Measurements from ENCODE around the gene NTS. TPM values are rescaled to one million over a fixed set of nuclear protein-coding genes. Genes with fewer than 3 reads are reported as not detected.

The NTS gene, protein sequence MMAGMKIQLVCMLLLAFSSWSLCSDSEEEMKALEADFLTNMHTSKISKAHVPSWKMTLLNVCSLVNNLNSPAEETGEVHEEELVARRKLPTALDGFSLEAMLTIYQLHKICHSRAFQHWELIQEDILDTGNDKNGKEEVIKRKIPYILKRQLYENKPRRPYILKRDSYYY
- not detected for total RNA-seq

DNA sequence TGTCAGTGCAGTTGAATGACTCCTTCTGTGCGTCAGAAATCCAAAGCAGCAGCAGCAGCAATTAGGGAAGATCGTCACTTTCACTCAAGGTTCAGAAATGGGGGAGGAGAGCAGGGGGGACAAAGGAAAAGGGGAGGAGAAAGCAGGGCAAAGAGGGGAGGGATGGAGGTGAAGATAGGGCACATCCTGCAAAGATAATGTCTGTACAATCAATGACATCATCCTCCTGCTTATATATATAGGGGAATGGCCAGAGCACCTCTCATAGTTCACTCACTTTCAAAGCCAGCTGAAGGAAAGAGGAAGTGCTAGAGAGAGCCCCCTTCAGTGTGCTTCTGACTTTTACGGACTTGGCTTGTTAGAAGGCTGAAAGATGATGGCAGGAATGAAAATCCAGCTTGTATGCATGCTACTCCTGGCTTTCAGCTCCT, at the start of gene NTS:
NTS (plus strand) TSS at position 265 of the 431 bp plus-strand sequence; CDS start at position 374, 109 bp downstream.
- H3K4me1 Mint-ChIP-seq = no peaks in the 10 kb centered on the region
- H3K9me3 Mint-ChIP-seq (ENCODE audit: low read depth) = no peaks in the 10 kb centered on the region
- CTCF ChIA-PET = no interaction called here
- H3K27ac Mint-ChIP-seq = no peak within 1 kb of the TSS
- no peaks in the 10 kb centered on the region for H3K36me3 Mint-ChIP-seq
- no peak within 1 kb of the TSS for H3K4me3 Mint-ChIP-seq
- no peak for DNase-seq
- ATAC-seq = no peak
- no peaks in the 10 kb centered on the region for H3K27me3 Mint-ChIP-seq

DNA sequence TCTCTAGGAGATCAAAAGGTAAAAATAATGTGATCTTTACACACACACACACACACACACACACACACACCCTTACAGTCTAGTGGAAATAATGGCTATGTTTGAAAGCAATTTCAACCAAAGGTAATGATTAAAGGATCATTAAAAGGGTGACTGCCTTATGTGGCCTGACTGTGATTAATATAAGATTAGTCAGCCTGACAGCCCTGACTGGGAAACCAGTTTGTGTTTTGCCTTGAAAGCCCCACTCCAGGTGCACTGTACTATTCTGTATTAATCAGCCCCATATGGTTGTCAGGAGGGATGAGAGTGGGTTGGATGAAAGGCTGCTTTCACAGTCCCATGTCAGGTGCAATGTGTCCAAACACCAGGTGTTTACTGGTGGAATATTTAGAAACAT, 48.3 kb upstream of the NTS start:
- no peaks in the 10 kb centered on the region for H3K27me3 Mint-ChIP-seq
- no peak for DNase-seq
- ATAC-seq = no peak
- CTCF ChIA-PET = no interaction called here
- H3K36me3 Mint-ChIP-seq = no peaks in the 10 kb centered on the region
- peaks cover 13% of the 10 kb centered on the region for H3K9me3 Mint-ChIP-seq (ENCODE audit: low read depth)
- no peak overlapping the region for H3K27ac Mint-ChIP-seq
- H3K4me1 Mint-ChIP-seq = no peaks in the 10 kb centered on the region
- no peak overlapping the region for H3K4me3 Mint-ChIP-seq

- Mint-ChIP-seq H3K9me3 (ENCODE audit: low read depth) (peaks cover 10% of the 10 kb centered on the region), H3K4me1 (no peaks in the 10 kb centered on the region), H3K4me3 (no peak overlapping the region), H3K36me3 (no peaks in the 10 kb centered on the region), H3K27me3 (no peaks in the 10 kb centered on the region), H3K27ac (no peak overlapping the region)
- ATAC-seq (no peak), DNase-seq (no peak)
- CTCF ChIA-PET = no interaction called here
These were observed 45.5 kb upstream of the NTS start for GRCh38 chr12:85828576-85828975.

GRCh38 chr12:85829391-85829790, 44.7 kb upstream of the NTS start:
- H3K27ac Mint-ChIP-seq = no peak overlapping the region
- no peak for DNase-seq
- CTCF ChIA-PET = no interaction called here
- no peaks in the 10 kb centered on the region for H3K27me3 Mint-ChIP-seq
- peaks cover 6% of the 10 kb centered on the region for H3K9me3 Mint-ChIP-seq (ENCODE audit: low read depth)
- H3K4me1 Mint-ChIP-seq = no peaks in the 10 kb centered on the region
- no peak for ATAC-seq
- no peaks in the 10 kb centered on the region for H3K36me3 Mint-ChIP-seq
- H3K4me3 Mint-ChIP-seq = no peak overlapping the region

DNA sequence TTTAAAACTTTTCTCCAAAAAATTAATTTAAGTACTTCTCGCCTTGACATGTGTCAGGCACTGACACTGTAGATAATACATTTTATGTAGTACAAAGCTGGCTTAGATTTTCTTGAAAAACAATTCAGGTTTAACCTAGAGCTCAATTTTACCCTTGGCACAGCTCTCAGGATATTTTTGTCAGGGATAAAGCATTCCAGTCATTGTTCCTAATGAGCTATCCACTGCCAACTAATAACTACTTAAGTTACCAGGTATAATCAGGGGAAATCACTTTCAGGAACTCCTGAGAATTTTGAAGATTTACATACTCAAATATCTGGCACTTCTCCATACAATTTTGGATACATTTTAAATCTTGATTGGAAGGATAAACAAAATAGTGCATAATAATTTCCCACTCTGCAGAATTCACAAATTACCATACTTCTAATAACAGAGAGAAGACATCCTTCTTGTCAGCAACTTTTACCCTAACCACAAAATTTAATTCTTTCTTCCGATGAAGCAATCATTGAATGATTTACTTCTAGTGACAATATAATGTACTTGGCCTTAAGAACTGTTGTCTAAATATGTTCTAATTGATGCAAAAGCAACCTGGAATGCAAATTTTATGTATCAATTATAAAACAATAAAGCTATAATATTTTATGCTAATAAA, 42.6 kb upstream of the NTS start:
- H3K36me3 Mint-ChIP-seq = no peaks in the 10 kb centered on the region

DNA sequence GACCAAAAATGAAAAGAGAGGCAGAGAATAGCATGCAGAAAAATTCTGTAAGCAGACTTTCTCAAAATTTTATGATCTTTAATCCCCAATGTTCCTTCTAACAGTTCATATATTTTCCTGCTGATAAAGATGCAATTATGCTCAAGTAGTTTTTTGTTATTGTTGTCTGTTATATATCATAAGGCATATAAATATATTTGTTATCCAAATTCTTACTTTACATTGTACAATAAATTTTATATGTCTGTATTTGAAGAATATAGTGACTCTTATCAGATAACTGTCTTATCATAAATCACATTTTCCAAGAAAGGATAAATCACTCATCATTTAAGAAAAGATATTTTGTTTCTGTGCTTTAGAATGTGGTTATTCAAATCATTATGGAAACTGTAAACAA, 40.5 kb upstream of the NTS start:
- no peaks in the 10 kb centered on the region for H3K4me1 Mint-ChIP-seq
- ATAC-seq (no peak), DNase-seq (no peak)
- no peaks in the 10 kb centered on the region for H3K36me3 Mint-ChIP-seq
- H3K27ac Mint-ChIP-seq = no peak overlapping the region
- no peaks in the 10 kb centered on the region for H3K27me3 Mint-ChIP-seq
- no peak overlapping the region for H3K4me3 Mint-ChIP-seq
- H3K9me3 Mint-ChIP-seq (ENCODE audit: low read depth) = no peaks in the 10 kb centered on the region
- CTCF ChIA-PET = no interaction called here

More for the DNA sequence above, 42.6 kb upstream of the NTS start:
- Mint-ChIP-seq H3K27me3 (no peaks in the 10 kb centered on the region), H3K4me1 (no peaks in the 10 kb centered on the region), H3K4me3 (no peak overlapping the region), H3K9me3 (ENCODE audit: low read depth) (peaks cover 5% of the 10 kb centered on the region), H3K27ac (no peak overlapping the region)
- CTCF ChIA-PET = no interaction called here
- ATAC-seq (no peak), DNase-seq (no peak)

DNA sequence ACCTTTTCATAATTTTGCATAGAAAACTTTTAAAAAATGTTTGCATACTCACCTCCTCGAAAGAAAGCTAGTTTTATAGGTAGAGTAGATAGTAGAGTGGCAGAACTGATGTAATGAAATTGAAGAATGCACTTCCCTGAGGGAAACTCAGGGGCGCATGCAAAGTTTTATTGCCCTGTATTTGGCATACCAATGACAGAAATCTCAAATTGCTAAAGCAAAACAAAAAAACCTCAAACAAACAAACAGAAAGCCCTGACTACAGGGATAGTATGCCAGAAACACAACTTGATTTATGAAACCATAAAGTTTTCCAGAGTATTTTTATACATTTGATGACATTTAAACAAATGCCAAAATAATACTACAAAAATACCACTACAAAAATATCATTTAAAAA, 39.7 kb upstream of the NTS start:
- Mint-ChIP-seq H3K4me3 (no peak overlapping the region), H3K4me1 (no peaks in the 10 kb centered on the region), H3K27me3 (no peaks in the 10 kb centered on the region), H3K9me3 (ENCODE audit: low read depth) (no peaks in the 10 kb centered on the region), H3K27ac (no peak overlapping the region), H3K36me3 (no peaks in the 10 kb centered on the region)
- CTCF ChIA-PET = no interaction called here
- ATAC-seq = no peak
- no peak for DNase-seq

GRCh38 chr12:85835426-85836196, 38.5 kb upstream of the NTS start:
- ATAC-seq (no peak), DNase-seq (no peak)
- Mint-ChIP-seq H3K27ac (no peak overlapping the region), H3K9me3 (ENCODE audit: low read depth) (no peaks in the 10 kb centered on the region), H3K4me1 (no peaks in the 10 kb centered on the region), H3K27me3 (no peaks in the 10 kb centered on the region), H3K4me3 (no peak overlapping the region), H3K36me3 (no peaks in the 10 kb centered on the region)
- CTCF ChIA-PET = no interaction called here

GRCh38 chr12:85836197-85837090, 37.7 kb upstream of the NTS start, which contains the start of gene RASSF9:
TSS of gene RASSF9 (minus strand) at chr12:85836409. CDS start at chr12:85836201, 208 bp downstream.
- DNase-seq (no peak), ATAC-seq (no peak)
- Mint-ChIP-seq H3K9me3 (ENCODE audit: low read depth) (no peaks in the 10 kb centered on the region), H3K27me3 (no peaks in the 10 kb centered on the region), H3K4me1 (no peaks in the 10 kb centered on the region), H3K4me3 (no peak within 1 kb of the TSS), H3K27ac (no peak within 1 kb of the TSS), H3K36me3 (no peaks in the 10 kb centered on the region)
- CTCF ChIA-PET = no interaction called here

DNA sequence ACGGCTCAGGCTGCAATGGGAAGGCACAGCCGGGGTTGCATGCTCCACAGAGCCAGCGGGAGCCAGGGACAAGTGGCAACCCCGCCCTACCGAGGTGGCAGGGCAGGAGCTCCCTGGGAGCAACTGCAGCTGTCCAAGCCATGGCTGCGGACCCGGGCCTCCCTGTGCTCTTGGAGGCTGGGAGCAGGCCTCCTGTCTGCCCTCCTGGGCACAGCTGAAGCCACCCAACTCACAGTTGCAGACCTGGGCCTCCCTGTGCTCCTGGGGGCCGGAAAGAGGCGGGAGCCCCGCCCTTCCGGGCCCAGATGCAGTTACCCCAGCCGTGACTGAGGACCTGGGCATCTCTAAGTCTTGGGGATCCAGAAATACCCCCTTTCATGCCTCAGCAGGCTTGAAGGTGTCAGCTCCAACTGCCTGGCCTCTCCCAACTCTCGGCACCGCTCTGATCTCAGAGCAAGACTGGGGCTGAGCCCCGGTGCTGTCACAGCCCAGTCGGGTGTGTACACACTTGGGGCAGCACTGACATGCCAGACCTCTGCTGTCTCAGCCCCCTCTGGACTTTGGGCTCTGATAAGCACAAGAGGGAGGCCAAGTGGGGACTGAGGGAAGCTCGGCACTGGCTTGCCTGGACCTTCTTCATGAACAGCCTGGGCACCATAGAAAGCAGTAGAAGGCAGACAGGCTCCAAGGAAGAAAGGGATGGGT, 30.3 kb upstream of the NTS start:
- Mint-ChIP-seq H3K36me3 (no peaks in the 10 kb centered on the region), H3K27ac (no peak overlapping the region), H3K4me3 (no peak overlapping the region), H3K27me3 (no peaks in the 10 kb centered on the region), H3K9me3 (ENCODE audit: low read depth) (no peaks in the 10 kb centered on the region), H3K4me1 (no peaks in the 10 kb centered on the region)
- ATAC-seq (no peak), DNase-seq (no peak)
- CTCF ChIA-PET = no interaction called here

DNA sequence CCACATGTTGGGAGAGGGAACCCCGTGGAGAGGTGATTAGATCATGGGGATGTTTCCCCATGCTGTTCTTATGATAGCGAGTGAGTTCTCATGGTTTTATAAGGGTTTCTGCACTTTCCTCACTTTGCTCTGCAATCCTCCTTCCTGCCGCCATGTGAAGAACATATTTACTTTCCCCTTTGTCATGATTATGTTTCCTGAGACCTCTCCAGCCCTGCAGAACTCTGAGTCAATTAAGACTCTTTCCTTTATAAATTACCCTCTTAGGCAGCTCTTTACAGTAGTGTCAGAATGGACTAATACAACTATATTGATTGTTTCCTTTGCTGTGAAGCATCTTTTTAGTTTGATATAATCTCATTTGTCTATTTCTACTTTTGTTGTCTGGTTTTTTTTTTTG, 24.8 kb upstream of the NTS start:
- Mint-ChIP-seq H3K27me3 (no peaks in the 10 kb centered on the region), H3K4me1 (no peaks in the 10 kb centered on the region), H3K36me3 (no peaks in the 10 kb centered on the region), H3K27ac (no peak overlapping the region), H3K4me3 (no peak overlapping the region), H3K9me3 (ENCODE audit: low read depth) (no peaks in the 10 kb centered on the region)
- CTCF ChIA-PET = no interaction called here
- DNase-seq (no peak), ATAC-seq (no peak)

- ATAC-seq (no peak), DNase-seq (no peak)
- no peaks in the 10 kb centered on the region for H3K36me3 Mint-ChIP-seq
- H3K4me3 Mint-ChIP-seq = no peak overlapping the region
- no peak overlapping the region for H3K27ac Mint-ChIP-seq
- H3K9me3 Mint-ChIP-seq (ENCODE audit: low read depth) = no peaks in the 10 kb centered on the region
- no peaks in the 10 kb centered on the region for H3K27me3 Mint-ChIP-seq
- CTCF ChIA-PET = interaction anchor here (2.0 kb wide), 1 partner anchor 13 kb away, joined by 5 read pairs; no protein-coding TSS in a partner anchor
- H3K4me1 Mint-ChIP-seq = no peaks in the 10 kb centered on the region
These were observed 18.8 kb upstream of the NTS start for GRCh38 chr12:85855305-85855704.

- Mint-ChIP-seq H3K4me1 (no peaks in the 10 kb centered on the region), H3K27me3 (no peaks in the 10 kb centered on the region), H3K36me3 (no peaks in the 10 kb centered on the region), H3K27ac (no peak overlapping the region), H3K4me3 (no peak overlapping the region), H3K9me3 (ENCODE audit: low read depth) (no peaks in the 10 kb centered on the region)
- no peak for ATAC-seq
- CTCF ChIA-PET = no interaction called here
- no peak for DNase-seq
These were observed 17.1 kb upstream of the NTS start for GRCh38 chr12:85856966-85857365.
